ENCODE data around the gene FGD6. TPM values are rescaled to one million over a fixed set of nuclear protein-coding genes. Genes with fewer than 3 reads are reported as not detected.

The FGD6 gene
- total and polyA plus RNA-seq, 2 experiments from 2014 or later: 12.9 to 32.4 TPM

DNA sequence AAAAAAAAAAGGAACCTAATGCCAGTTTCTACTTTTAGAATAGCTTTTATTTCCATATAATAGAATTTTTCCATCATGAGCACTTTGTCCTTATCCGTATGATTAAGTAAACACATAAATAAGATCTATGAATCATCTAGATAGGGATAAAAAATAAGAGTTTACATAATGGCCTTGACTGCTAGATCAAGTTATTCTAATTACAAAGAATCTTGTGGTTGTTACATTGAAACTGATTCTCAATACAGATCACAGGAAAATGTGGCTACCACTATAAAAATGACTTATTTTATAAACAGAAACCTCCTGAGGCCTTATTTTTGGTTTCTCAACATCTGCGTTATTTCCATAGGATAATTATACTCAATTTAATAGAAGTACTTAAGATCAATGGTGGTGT lies 179.4 kb downstream of the FGD6 start (continued):
- TF ChIP-seq, protein P1, sequence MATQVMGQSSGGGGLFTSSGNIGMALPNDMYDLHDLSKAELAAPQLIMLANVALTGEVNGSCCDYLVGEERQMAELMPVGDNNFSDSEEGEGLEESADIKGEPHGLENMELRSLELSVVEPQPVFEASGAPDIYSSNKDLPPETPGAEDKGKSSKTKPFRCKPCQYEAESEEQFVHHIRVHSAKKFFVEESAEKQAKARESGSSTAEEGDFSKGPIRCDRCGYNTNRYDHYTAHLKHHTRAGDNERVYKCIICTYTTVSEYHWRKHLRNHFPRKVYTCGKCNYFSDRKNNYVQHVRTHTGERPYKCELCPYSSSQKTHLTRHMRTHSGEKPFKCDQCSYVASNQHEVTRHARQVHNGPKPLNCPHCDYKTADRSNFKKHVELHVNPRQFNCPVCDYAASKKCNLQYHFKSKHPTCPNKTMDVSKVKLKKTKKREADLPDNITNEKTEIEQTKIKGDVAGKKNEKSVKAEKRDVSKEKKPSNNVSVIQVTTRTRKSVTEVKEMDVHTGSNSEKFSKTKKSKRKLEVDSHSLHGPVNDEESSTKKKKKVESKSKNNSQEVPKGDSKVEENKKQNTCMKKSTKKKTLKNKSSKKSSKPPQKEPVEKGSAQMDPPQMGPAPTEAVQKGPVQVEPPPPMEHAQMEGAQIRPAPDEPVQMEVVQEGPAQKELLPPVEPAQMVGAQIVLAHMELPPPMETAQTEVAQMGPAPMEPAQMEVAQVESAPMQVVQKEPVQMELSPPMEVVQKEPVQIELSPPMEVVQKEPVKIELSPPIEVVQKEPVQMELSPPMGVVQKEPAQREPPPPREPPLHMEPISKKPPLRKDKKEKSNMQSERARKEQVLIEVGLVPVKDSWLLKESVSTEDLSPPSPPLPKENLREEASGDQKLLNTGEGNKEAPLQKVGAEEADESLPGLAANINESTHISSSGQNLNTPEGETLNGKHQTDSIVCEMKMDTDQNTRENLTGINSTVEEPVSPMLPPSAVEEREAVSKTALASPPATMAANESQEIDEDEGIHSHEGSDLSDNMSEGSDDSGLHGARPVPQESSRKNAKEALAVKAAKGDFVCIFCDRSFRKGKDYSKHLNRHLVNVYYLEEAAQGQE (IDR thresholded peaks at IDR 0.05; ENCODE audit: unreplicated experiment): no peak

DNA sequence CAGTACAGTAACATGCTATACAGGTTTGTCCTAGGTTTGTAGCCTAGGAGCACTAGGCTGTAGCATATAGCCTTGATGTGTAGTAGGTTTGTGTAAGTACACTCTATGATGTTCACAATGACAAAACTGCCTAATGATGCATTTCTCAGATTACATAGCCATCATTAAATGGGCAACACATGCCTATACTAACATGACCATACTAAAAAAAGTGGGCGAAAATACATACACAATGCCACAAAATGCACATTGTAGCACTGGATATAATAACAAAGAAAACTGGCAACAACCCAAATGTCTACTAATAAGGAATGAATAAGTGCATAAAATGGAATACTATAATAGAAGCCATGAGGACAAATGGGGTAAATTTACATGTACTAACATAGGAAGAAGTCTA lies 182.5 kb downstream of the FGD6 start:
- no peak overlapping the region for H3K27ac ChIP-seq (ENCODE audit: low read depth)
- H3K4me3 ChIP-seq: no peak overlapping the region
- ATAC-seq (no peak), DNase-seq (ENCODE audit: low spot score) (no peak)
- H3F3A ChIP-seq (replicated peaks; ENCODE audit: low read depth): no peaks in the 10 kb centered on the region
- H3K27me3 ChIP-seq (ENCODE audit: insufficient read depth): no peaks in the 10 kb centered on the region
- H3K9me2 ChIP-seq (ENCODE audit: insufficient read depth): no peaks in the 10 kb centered on the region
- H3K79me2 ChIP-seq (replicated peaks; ENCODE audit: insufficient read depth): no peaks in the 10 kb centered on the region
- H4K20me1 ChIP-seq (replicated peaks; ENCODE audit: insufficient read depth): no peaks in the 10 kb centered on the region; the same call in 1 of the 2 replicates
- TF ChIP-seq EZH2phosphoT487 (IDR thresholded peaks at IDR 0.05; ENCODE audit: unreplicated experiment) (no peak), JUNB (IDR thresholded peaks at IDR 0.05; ENCODE audit: unreplicated experiment) (no peak), ZNF114 (CRISPR knock-in tag; IDR thresholded peaks at IDR 0.05) (no peak), CREB1 (CRISPR knock-in tag; IDR thresholded peaks at IDR 0.05; ENCODE audit: low read depth) (no peak), ZNF331 (CRISPR knock-in tag; IDR thresholded peaks at IDR 0.05; ENCODE audit: low read depth) (no peak), EZH2 (IDR thresholded peaks at IDR 0.05; ENCODE audit: low read depth, unreplicated experiment) (no peak), POLR2AphosphoS5 (IDR thresholded peaks at IDR 0.05; ENCODE audit: low read depth) (no peak), STAT1 (IDR thresholded peaks at IDR 0.05; ENCODE audit: unreplicated experiment) (no peak), NANOG (IDR thresholded peaks at IDR 0.05; ENCODE audit: borderline replicate concordance) (no peak)
- TF ChIP-seq, protein P2, sequence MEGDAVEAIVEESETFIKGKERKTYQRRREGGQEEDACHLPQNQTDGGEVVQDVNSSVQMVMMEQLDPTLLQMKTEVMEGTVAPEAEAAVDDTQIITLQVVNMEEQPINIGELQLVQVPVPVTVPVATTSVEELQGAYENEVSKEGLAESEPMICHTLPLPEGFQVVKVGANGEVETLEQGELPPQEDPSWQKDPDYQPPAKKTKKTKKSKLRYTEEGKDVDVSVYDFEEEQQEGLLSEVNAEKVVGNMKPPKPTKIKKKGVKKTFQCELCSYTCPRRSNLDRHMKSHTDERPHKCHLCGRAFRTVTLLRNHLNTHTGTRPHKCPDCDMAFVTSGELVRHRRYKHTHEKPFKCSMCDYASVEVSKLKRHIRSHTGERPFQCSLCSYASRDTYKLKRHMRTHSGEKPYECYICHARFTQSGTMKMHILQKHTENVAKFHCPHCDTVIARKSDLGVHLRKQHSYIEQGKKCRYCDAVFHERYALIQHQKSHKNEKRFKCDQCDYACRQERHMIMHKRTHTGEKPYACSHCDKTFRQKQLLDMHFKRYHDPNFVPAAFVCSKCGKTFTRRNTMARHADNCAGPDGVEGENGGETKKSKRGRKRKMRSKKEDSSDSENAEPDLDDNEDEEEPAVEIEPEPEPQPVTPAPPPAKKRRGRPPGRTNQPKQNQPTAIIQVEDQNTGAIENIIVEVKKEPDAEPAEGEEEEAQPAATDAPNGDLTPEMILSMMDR (conservative IDR thresholded peaks at IDR 0.05; ENCODE audit: low read depth in 2 of 2): no peak
- TF ChIP-seq, protein P3, sequence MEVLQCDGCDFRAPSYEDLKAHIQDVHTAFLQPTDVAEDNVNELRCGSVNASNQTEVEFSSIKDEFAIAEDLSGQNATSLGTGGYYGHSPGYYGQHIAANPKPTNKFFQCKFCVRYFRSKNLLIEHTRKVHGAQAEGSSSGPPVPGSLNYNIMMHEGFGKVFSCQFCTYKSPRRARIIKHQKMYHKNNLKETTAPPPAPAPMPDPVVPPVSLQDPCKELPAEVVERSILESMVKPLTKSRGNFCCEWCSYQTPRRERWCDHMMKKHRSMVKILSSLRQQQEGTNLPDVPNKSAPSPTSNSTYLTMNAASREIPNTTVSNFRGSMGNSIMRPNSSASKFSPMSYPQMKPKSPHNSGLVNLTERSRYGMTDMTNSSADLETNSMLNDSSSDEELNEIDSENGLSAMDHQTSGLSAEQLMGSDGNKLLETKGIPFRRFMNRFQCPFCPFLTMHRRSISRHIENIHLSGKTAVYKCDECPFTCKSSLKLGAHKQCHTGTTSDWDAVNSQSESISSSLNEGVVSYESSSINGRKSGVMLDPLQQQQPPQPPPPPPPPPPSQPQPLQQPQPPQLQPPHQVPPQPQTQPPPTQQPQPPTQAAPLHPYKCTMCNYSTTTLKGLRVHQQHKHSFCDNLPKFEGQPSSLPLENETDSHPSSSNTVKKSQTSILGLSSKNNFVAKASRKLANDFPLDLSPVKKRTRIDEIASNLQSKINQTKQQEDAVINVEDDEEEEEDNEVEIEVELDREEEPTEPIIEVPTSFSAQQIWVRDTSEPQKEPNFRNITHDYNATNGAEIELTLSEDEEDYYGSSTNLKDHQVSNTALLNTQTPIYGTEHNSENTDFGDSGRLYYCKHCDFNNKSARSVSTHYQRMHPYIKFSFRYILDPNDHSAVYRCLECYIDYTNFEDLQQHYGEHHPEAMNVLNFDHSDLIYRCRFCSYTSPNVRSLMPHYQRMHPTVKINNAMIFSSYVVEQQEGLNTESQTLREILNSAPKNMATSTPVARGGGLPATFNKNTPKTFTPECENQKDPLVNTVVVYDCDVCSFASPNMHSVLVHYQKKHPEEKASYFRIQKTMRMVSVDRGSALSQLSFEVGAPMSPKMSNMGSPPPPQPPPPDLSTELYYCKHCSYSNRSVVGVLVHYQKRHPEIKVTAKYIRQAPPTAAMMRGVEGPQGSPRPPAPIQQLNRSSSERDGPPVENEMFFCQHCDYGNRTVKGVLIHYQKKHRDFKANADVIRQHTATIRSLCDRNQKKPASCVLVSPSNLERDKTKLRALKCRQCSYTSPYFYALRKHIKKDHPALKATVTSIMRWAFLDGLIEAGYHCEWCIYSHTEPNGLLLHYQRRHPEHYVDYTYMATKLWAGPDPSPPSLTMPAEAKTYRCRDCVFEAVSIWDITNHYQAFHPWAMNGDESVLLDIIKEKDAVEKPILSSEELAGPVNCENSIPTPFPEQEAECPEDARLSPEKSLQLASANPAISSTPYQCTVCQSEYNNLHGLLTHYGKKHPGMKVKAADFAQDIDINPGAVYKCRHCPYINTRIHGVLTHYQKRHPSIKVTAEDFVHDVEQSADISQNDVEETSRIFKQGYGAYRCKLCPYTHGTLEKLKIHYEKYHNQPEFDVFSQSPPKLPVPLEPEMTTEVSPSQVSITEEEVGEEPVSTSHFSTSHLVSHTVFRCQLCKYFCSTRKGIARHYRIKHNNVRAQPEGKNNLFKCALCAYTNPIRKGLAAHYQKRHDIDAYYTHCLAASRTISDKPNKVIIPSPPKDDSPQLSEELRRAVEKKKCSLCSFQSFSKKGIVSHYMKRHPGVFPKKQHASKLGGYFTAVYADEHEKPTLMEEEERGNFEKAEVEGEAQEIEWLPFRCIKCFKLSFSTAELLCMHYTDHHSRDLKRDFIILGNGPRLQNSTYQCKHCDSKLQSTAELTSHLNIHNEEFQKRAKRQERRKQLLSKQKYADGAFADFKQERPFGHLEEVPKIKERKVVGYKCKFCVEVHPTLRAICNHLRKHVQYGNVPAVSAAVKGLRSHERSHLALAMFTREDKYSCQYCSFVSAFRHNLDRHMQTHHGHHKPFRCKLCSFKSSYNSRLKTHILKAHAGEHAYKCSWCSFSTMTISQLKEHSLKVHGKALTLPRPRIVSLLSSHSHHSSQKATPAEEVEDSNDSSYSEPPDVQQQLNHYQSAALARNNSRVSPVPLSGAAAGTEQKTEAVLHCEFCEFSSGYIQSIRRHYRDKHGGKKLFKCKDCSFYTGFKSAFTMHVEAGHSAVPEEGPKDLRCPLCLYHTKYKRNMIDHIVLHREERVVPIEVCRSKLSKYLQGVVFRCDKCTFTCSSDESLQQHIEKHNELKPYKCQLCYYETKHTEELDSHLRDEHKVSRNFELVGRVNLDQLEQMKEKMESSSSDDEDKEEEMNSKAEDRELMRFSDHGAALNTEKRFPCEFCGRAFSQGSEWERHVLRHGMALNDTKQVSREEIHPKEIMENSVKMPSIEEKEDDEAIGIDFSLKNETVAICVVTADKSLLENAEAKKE (CRISPR knock-in tag; IDR thresholded peaks at IDR 0.05): no peak
- Mint-ChIP-seq H3K27ac (no peak overlapping the region), H3K9me3 (no peaks in the 10 kb centered on the region), H3K27me3 (ENCODE audit: insufficient read depth, low read depth, poor library complexity) (no peaks in the 10 kb centered on the region), H3K36me3 (ENCODE audit: low read depth) (peaks cover 14% of the 10 kb centered on the region), H3K4me1 (no peaks in the 10 kb centered on the region), H3K4me3 (no peak overlapping the region)
- H3K4me1 ChIP-seq (ENCODE audit: insufficient read depth): no peaks in the 10 kb centered on the region
- H2AFZ ChIP-seq: no peak overlapping the region
- H3K36me3 ChIP-seq (ENCODE audit: insufficient read depth): peaks cover 15% of the 10 kb centered on the region; the same call in 1 of the 2 replicates
- H3K4me2 ChIP-seq: no peak overlapping the region
